OCI-LY3 (cell line): ENCODE measurements around the gene PTPN1.

Experiments
- H2AFZ ChIP-seq: fragments of 200-600, 300-600 bp; shearing (Covaris generic); 2 replicates; pipeline ENCODE4 v1.6.0; 2014; ENCODE audit warnings: antibody characterized with exemption, low read depth, low read length
- H3K27ac ChIP-seq: fragments of 200-600, 300-600 bp; sonication (generic); 2 replicates; pipeline ENCODE4 v1.5.1; 2014; ENCODE audit warnings: mild to moderate bottlenecking, low read length, moderate library complexity, mixed read lengths
- H3K27me3 ChIP-seq: fragments of 200-600, 300-600 bp; sonication (generic); 2 replicates; pipeline ENCODE4 v1.6.1; 2014; ENCODE audit warnings: low read depth, low read length, mixed read lengths
- H3K36me3 ChIP-seq: fragments of 200-600, 300-600 bp; sonication (generic); replicated peaks from 2 replicates; pipeline ENCODE3; 2014; ENCODE audit warnings: low read depth, low read length, mixed read lengths
- H3K4me1 ChIP-seq: fragments of 300-600, 200-600 bp; sonication (generic); 2 replicates; pipeline ENCODE4 v1.6.1; 2014; ENCODE audit warnings: low read length, mixed read lengths
- H3K4me2 ChIP-seq: fragments of 200-600, 300-600 bp; sonication (generic); 2 replicates; pipeline ENCODE4 v1.6.1; 2014; ENCODE audit warnings: low read length, mixed read lengths
- H3K4me3 ChIP-seq: fragments of 300-600, 200-600 bp; sonication (generic); 2 replicates; pipeline ENCODE4 v1.5.1; 2014; ENCODE audit warnings: antibody characterized with exemption, mild to moderate bottlenecking, low read length, moderate library complexity
- H3K79me2 ChIP-seq: fragments of 300-600, 200-600 bp; shearing (Covaris generic); 2 replicates; pipeline ENCODE4 v1.6.1; 2014; ENCODE audit warnings: mild to moderate bottlenecking, low read length, mixed read lengths
- H3K9ac ChIP-seq: fragments of 300-600, 200-600 bp; shearing (Covaris generic); 2 replicates; pipeline ENCODE4 v1.6.0; 2014; ENCODE audit warnings: mild to moderate bottlenecking, low read length, moderate library complexity
- H3K9me3 ChIP-seq: fragments of 200-600, 300-600 bp; shearing (Covaris generic); 2 replicates; pipeline ENCODE4 v1.6.1; 2014; ENCODE audit warnings: low read length, mixed read lengths; ENCODE audit not compliant: insufficient read depth
- H4K20me1 ChIP-seq: fragments of 200-600, 300-600 bp; sonication (generic); 2 replicates; pipeline ENCODE4 v1.6.1; 2016; ENCODE audit warnings: low read length, mixed read lengths; ENCODE audit not compliant: insufficient read depth
- CTCF ChIP-seq: fragments of 200-600, 300-600 bp; sonication (generic); IDR thresholded peaks from 2 replicates; pipeline ENCODE4 v1.5.1; 2014; ENCODE audit warnings: antibody characterized with exemption, low read length, low read depth
- EZH2phosphoT487 ChIP-seq: fragments of 200-600 bp; shearing (Covaris generic); IDR thresholded peaks from 2 replicates; pipeline ENCODE4 v1.6.1; 2018; ENCODE audit warnings: antibody characterized with exemption, mixed run types, low read depth

Gene PTPN1

GRCh38 chr20:50607436-50607835 lies 97.3 kb downstream of the PTPN1 start:
- Histone ChIP-seq H3K9ac (no peak overlapping the region), H3K4me2 (no peak overlapping the region), H4K20me1 (no peaks in the 10 kb centered on the region), H3K4me1 (peaks cover 3% of the 10 kb centered on the region; the same call in 1 of the 2 replicates), H3K79me2 (no peaks in the 10 kb centered on the region), H3K4me3 (no peak overlapping the region), H2AFZ (no peak overlapping the region), H3K9me3 (no peaks in the 10 kb centered on the region), H3K27me3 (no peaks in the 10 kb centered on the region), H3K36me3 (no peaks in the 10 kb centered on the region), H3K27ac (no peak overlapping the region)
- TF ChIP-seq CTCF (no peak), EZH2phosphoT487 (no peak)

- Histone ChIP-seq H3K4me2 (no peak overlapping the region), H3K4me3 (no peak overlapping the region), H3K9me3 (no peaks in the 10 kb centered on the region), H3K79me2 (no peaks in the 10 kb centered on the region), H3K9ac (no peak overlapping the region), H4K20me1 (no peaks in the 10 kb centered on the region), H2AFZ (no peak overlapping the region), H3K36me3 (no peaks in the 10 kb centered on the region), H3K27me3 (no peaks in the 10 kb centered on the region), H3K4me1 (peaks cover under 1% of the 10 kb centered on the region; the same call in 1 of the 2 replicates), H3K27ac (no peak overlapping the region)
- no peak for TF ChIP-seq EZH2phosphoT487
- no peak for TF ChIP-seq CTCF
Observed at GRCh38 chr20:50607850-50608749, 97.9 kb downstream of the PTPN1 start.

GRCh38 chr20:50608750-50609104 lies 98.5 kb downstream of the PTPN1 start:
- Histone ChIP-seq H3K79me2 (no peaks in the 10 kb centered on the region), H3K4me3 (no peak overlapping the region)
- TF ChIP-seq CTCF (no peak), EZH2phosphoT487 (no peak)

GRCh38 chr20:50609438-50609989 lies 99.3 kb downstream of the PTPN1 start:
- no peaks in the 10 kb centered on the region for H3K36me3 ChIP-seq
- no peak overlapping the region for H2AFZ ChIP-seq
- no peak for TF ChIP-seq EZH2phosphoT487
- TF ChIP-seq CTCF: no peak
- no peak overlapping the region for H3K4me3 ChIP-seq
- H3K27me3 ChIP-seq: no peaks in the 10 kb centered on the region
- H3K9ac ChIP-seq: no peak overlapping the region
- H4K20me1 ChIP-seq: no peaks in the 10 kb centered on the region
- H3K79me2 ChIP-seq: no peaks in the 10 kb centered on the region
- H3K4me2 ChIP-seq: no peak overlapping the region
- H3K4me1 ChIP-seq: no peaks in the 10 kb centered on the region
- no peak overlapping the region for H3K27ac ChIP-seq
- H3K9me3 ChIP-seq: no peaks in the 10 kb centered on the region

More at GRCh38 chr20:50608750-50609104, 98.5 kb downstream of the PTPN1 start:
- Histone ChIP-seq H4K20me1 (no peaks in the 10 kb centered on the region), H2AFZ (no peak overlapping the region), H3K36me3 (no peaks in the 10 kb centered on the region), H3K9me3 (no peaks in the 10 kb centered on the region), H3K4me1 (no peaks in the 10 kb centered on the region), H3K27ac (no peak overlapping the region), H3K27me3 (no peaks in the 10 kb centered on the region), H3K4me2 (no peak overlapping the region), H3K9ac (no peak overlapping the region)
